ENCODE results near the gene DUSP1.

The DUSP1 gene

DNA sequence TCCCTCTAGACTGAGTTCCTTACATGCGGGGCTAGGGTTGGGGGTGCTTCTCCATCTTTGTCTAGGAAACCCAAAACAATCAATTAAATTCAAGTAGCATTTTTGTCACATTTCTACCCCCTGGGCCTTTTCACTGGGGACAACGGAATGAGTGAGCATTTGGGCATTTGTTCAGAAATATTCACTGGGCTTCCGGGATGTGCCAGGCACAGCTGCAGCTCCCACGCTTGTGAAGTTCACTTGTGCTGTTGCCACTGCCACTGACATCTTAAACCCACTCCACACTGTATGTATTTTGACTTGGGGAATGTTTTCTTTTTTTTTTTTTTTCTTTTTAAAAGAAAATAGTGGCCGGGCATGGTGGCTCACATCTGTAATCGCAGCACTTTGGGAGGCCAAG is 31.6 kb downstream of the DUSP1 start:
- no peak for DNase-seq

DNA sequence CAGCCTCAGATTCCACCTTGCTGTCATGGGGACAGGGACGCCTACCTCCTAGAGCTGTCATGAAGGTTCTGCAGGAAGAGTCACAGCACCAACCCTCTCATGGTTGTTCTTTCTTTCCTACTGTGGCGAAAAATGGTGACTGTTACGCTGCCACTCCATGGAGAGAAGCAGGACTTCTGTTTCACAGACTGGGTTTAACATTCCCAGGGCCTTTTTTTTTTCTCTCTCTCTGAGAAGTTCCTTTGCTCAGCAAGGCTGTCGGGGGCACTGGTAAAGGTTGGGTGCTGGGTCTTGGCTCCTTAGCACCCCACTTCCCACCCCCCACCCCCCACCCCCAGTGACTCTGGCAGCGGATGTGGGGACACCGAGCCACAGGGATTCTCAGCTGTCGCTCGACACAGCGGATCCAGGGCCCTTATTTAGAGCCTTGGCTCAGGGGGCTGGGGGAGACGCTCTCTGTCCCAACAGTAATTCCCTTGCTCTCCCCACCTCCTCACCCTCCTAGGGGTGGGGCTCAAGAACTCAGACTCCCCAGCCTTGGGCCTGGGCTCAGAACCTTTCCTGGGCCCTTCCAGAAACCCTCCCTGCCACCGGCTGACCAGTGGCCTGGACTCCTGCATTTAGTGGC is 34.4 kb downstream of the DUSP1 start:
- DNase-seq, result no peak

DNA sequence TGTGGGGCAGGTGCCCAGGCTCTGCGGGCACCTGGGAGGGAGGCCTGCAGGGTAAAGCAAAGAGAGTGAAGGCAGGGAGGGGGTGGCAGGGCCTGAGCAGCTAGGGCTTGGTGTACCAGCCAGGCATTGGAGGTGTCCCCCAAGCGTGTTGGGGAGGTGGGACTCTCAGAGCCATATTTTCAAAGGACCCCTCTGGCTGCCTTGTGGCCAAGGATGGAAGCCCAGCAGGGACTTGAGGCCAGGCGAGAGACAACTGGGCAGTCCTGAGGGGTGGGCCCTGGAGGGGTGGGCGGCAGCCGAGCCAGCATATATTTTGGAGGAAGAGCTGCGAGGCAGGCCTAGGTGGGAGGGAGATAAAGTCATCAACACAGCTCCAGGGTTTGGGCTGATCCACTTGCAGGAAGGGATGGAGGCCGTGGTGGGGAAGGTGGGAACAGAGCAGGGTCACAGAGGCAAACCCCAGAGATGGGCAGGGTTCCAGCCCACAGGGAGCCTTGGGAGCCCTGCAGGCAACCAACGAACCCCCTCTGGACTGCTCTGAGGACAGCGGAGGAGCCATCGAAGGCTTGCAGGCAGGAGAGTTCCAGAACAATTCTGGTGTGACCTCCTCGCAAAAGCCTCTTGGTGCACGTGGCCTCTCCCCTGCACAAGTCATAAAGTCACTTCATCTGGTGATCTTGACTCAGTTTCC is 35.7 kb downstream of the DUSP1 start:
- DNase-seq, result no peak

DNA sequence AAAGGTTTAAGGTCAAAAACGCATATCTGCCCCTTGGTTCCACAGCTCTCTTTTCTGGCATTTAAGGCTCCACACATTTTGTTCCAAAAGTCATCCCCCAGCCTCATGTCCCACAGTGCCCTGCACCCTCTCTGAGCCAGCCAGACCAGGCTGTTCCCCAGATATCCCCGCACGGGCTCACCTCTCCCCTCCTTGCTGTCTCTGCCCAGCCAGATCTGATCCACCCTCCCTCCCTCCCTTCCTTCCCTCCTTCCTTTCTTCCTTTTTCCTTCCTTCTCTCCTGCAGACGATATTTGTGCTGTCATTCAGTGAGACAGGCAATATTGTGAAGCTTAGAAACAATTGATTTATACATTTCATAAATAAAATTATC is 37.0 kb downstream of the DUSP1 start:
- no peak for DNase-seq

DNA sequence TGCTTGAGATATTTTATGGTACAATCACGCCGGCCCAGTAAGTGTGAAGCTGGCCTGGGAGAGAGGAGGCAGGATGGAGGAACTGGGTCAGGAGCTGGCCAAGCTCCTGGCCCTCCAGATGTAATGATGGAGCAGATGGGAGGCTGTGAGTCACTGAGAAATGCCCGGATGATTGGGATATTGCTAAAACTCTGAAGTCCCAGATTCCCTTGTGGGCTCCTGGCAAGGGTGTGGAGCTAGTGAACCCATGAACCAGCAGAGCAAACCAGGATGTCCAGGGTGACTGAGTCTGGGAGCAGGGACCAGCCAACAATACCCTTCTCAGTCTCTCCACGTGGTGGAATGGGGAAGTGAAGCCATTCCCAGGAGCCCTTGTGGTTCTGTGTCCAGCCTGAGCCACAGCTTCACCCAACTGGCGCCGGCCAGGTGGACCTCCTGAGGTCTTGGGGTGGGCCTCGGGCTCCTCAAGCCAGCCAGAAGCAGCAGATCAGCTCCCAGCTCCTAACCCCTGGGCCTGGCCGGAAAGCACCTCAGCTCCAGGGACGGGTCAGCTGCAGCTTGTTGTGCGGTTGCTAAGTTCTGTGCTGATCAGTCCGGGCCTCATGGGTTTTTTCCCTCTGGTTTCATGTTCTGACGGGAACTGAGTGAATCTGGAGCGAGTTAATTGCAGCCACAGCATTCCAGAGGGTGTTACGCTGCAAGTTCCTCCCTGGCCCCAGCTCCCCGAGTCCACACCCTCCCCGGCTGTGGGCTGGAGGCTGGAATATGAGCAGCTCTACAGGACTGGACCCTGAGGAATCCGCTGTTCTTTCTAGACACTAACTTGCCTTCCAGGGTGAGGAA is 37.6 kb downstream of the DUSP1 start:
- no peak for DNase-seq

DNA sequence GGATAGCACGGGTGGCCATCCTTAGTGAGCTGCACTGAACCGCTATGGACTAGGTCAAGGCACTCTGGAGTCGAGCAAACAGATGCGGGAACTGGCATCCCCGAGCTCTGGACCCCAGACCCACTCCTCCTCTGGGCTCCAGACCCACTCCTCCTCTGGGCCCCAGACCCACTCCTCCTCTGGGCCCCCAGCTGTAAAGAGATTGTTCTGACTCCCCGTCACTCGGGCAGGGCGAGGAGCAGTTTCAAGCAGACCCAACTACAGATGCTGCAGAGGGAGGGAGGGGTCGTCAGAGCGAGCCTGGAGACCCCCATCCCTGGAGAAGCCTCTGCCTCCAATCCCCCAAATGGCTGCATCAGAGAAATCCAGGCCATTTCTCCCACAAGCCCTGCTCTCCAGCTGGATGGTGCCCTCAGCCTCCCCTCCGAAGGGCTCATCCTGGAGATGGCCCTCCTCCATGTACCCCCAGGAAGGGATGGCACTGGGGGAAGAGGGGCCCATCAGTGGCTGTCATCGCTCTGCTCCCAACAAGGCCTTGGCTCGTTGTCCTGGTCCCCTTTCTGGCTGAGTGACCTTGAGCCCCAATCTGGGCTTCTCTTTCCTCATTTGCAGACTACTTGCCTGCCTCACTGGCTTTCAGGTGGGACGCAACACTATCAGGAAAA is 38.7 kb downstream of the DUSP1 start:
- DNase-seq, result no peak

DNA sequence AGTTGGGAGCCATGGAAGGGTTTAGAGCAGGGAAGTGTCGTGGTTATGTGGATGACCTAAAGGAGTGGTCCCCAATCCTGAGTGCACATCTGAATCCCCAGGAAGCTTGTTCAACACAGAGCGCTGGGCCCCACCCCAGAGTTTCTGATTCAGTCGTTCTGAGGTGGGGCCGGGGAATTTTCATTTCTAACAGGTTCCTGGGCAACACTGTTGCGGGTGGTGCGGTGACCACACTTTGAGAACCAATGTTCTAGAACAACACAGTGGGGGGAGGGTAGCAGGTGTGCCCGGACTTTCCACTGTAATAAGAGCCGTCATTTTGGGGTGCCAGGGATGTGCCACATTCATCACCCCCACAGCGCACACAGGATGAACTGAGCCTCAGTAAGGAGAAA is 39.3 kb downstream of the DUSP1 start:
- DNase-seq, result no peak

DNA sequence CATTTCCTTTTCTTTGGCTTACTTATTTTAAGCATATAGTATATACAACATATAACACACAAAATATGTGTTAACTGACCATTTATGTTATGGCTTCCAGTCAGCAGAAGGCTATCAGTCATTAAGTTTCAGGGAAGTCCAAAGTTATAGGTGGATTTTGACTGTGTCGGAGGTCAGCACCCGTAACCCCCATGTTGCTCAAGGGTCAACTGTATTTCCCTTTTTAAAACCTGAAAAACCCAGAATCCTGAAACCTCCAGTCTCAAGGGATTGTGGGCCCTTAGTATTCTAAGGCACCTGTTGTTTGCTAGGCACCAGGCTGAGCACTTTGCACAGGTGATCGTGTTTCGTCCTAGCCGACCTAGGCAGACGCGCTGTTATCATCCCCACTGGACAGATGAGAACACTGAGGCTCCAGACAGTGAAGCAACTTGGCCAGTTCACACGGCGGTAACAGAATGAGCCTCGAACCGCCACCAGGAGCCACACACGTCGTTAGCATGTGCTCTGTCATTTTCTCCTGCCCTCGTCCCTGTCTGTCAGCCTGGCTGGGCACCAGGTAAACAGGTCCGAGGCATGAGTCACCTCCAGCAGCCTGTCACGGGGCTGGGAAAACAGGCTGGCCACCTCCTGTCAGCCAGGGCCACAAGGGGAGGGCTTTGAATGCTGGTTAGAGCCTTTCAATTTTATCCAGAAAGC is 39.9 kb downstream of the DUSP1 start:
- DNase-seq, result no peak

DNA sequence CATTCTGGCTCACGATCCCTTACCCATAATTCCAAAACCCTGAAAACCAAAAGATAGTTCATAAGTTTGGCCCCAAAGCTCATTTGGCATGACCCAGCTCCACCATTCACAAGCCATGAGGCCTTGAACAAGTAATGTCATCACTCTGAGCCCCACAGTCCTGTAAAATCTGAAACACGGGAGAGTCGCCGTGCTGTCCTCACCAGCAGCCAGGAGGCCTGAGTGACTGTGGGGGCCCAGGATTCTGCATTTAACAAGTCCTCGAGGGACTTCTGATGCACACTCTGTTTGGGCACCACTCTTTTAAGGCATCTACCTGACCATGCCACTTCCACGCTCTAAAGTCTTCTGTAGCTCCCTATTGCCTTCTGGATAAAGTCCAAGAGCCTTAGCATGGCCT is 40.8 kb downstream of the DUSP1 start:
- DNase-seq, result no peak

DNA sequence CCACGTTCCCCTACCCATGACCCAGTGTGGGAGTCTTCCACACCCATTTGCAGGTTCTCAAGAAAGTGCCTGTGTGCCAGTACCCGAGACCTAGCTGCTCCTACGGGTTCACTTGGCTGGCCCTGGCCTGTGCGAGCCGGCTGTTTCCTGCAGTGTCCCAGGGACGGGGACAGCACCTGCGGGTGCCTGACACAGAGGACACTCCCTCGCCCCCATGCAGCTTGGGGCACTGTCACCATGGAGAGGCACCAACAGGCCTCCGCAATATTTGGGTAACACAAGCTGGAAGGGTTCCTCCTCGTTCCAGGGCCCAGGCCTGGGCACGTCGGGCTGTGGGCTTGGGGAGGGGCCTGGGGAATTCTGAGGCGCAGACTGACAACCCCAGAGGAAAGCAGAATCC is 41.4 kb downstream of the DUSP1 start:
- DNase-seq, result no peak

DNA sequence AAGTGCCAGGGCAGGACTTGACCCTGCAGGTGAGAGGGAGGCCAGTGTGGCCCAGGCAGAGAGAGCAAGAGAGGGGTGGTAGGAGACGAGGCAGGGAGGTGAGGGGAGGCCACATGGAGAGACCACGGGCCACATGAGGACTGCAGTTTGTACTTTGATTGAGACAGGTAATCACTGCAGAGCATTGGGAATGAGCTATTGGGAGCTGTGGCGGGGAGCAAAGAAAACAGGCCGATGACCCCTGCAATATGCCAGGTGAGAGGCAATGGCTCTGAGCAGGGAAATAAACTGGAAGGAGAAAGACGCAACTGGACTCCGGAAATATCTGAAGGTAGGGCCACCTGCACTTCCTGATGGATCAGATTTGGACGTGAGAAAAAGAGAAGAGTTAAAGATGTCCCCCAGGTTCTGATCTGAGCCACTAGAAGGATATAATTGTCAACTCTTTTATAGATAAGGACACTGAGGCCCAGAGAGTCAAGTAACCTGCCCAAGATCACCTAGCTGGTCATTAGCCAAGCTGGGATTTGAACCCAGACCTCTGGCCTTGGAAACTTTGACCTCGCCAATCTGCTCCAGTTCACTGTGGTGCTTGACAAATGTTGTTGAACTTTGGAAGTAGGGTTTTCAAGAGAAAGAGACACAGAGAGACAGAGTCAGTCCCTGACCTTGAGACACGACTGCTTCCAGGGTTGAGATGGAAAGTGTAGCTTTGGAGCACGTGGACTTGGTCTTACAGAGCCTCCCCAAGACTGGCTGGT is 42.3 kb downstream of the DUSP1 start:
- DNase-seq, result no peak

DNA sequence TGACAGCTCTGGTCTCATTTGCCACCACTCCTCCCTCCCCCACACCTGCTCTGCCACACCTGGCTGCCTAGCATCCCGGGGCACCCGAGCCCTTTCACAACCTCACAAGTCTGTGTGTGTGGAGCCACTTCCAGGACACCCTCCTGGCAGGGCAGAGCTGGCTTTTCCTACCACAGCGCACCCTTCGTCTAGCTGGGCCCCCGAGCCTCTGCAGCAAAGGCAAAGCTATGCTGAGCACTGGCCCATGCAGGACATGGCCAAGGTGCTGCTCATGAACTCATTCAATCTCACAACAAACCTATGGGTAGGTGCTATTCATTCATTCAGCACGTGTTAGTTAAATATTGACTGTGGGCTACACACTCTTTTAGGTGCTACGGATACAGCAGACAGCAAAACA is 43.4 kb downstream of the DUSP1 start:
- no peak for DNase-seq

DNA sequence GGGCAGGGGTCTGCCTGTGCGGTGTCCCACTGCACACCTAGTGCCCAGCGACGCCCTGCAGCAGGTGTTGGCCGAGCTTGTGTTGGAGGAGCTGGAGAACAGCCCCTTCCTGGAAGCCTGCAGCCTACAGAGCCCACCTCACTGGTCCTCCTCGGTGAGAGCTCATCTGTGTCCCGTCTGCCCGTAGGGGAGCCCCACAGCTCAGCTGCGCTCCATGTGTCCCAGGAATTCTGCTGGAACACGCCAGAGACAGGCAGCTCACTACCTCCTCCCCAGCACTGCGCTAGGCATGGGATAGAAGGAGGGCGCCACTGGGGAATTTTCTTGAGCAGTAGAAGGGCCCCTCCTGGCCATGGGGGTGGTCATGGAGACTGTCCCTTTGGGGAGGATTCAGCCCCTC is 44.0 kb downstream of the DUSP1 start:
- DNase-seq, result no peak

DNA sequence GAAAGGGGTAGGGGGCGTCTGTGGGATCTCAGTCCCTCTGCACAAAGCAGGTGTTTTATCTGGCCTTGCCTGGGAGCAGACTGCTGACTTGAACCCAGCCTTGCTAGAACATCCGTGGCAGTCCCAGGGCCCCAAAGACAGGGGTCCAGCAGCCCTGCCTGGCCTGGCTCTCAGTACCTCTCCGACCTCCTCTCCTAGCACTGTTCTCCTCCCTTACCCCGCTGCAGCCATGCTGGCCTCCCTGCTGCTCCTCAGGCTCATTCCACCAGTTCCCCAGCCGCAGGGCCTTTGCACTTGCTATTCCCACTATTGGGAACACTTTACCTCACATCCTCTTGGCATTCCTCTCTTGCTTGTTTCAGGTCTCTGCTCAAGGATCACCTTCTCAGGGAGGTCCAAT is 45.2 kb downstream of the DUSP1 start:
- no peak for DNase-seq

DNA sequence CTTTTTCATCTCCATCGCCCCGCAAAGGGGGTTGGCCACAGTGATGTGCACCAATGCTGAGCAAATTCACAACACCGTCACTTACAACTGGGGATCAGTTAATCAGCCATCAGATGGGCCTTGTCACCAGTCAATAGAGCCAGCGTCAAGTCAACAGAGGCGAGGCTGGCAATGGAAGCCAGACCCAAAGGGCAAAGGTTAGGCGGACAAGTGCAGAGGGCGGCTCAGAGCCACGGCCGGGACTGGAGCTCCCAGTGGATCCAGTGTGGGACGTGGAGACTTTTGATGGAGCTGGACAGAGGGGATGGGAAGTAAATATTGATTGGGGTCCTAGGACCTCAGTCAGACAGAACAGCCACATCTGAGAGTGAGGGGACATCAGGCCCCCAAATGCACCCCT is 45.7 kb downstream of the DUSP1 start:
- DNase-seq, result no peak

DNA sequence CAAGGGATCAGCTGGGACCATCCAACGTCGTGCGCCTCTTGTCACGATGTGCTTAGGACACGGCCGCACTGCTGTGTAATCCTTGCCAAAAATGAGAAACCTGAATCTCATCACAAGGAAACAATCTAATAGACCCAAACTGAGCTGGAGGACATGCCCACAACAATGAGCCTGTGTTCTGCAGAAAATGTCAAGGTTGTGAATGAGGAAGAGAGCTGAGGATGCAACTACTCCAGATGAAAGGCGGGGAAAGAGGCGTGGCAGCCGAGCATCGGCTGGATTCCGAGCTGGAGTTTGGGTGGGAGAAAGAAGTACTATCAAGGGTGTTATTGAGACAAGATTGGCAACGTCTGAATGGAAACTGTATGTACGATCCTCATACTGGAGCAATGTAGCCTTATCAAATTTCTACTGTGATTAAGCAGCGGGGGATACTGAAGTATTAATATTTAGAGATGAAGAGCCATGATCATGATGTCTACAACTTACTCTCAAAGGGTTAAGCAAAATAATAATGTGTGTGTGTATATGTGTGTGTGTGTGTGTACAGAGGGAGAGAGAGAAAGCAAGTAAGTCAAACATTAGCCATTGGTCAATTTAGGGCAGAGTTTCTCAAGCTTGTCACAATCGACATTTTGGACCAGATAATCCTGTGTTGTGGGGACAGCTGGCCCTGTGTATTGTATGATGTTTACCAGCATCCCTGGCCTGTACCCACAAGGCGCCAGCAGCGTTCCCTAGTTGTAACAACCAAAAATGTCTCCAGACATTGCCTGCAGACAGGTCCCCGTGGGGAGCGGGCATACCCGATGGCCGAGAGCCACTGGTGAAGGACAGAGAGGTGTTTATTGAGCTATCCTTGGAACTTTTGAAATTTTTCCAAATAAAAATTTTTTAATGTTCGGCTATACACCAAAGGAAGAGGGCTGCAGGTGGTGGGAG is 46.5 kb downstream of the DUSP1 start:
- no peak for DNase-seq

DNA sequence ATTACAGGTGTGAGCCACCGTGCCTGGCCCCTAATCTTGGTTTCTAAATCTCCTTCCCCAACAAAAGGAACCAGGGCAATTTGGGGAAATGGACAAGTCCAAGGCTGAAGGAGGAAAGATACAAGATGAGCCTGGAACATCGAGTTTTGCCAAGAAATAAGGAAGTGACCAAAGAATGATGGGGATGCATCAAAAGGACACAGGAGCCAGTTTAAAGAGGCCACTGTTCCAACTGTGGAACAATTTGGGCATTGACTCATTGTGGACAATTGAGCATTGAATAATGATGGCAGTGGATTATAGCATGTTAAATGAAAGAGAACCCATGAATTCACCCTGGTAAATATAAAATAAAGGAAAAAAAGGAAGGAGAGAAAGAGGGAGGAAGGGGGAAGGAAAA is 47.5 kb downstream of the DUSP1 start:
- no peak for DNase-seq

DNA sequence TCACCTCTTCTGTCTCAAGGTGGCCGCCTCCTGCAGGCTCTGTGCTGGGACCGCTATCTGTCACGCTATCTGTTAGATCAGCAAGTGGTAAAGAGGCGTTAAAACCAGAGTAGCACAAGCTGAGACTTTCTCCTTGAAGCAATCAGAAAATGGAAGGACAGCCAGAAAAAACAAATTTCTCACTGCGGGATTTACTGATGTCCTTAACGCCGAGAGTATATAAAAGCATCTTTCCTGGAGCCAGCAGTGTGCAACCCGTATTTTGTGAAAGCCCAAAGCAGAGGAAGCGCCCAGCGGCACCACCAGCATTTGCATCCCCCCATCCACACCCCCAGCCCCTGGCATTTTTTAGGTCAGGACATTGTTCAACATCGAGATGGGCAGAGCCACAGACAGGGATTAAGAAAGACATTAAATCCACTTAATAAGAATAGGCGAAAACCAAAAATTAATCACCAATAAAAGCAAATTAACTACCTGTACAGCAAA is 48.6 kb downstream of the DUSP1 start:
- DNase-seq, result no peak

DNA sequence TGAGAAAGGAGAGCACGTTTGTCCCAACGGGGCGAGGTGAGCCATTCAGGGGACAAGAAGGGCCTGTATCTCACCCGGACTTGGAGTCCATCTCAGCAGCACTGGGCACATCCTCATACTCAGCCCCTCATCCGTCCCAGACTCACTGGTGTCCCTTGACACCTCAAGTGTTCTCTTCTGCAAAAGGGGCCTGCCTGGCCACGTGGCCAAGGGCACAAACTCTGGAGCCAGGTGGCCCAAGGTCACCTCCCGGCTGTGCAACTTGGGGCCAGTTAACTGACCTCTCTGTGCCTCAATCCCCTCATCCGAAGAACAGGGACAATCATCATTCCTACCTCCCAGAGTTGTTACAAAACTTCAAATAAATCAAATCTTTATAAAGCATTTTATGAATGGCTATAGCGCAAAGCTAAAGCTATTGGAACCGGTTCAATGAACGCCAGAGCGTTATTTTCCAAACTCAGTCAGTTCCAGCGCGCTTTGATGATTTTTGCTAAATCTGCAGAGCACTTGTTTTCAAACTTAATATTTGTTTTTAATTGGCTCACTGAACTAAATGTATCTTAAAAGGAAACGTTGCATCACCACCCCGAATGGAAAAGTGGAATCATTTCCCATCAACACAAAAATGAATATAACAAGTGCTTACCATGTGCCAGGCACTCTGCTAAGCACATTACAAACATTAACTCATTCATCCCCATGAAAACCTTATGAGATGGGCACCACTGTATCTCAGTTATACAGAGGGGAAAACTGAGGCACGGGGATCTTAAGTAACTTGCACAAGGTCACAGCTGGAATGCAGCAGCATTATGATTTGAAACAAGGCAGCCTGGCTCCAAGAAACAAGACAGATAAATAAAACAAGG is 49.3 kb downstream of the DUSP1 start:
- no peak for DNase-seq

DNA sequence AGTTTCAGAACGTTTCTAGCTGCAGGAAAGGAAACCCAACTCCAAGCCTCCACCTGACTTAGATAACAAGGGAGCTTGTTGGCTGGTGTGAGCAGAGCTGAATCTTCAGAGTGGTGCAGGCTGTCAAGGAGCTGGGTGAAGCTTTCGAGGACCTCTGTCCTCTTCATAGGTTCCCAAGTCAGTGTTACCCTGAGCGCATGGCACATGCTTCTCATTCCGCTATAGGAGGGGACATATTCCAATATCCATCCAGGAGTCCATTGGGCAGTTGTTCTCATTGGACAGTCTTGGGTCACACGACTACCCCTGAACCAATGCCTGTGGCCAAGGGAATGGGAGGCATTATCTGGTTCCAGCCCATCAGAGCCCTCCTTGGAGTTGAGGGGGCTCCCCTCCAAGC is 50.3 kb downstream of the DUSP1 start:
- DNase-seq, result no peak
